Bronchial epithelial cell (primary cell): ENCODE data around the gene TNRC6C. TPM values are rescaled to one million over a fixed set of nuclear protein-coding genes. Genes with fewer than 3 reads are reported as not detected.

Experiments used
- DNase-seq: peaks from one replicate; pipeline ENCODE4 v3.0.0-alpha.2; 2010; ENCODE audit warnings: low read depth
- FAIRE-seq: peaks from 2 replicates; lab custom pipeline; 2011; peaks lifted over from hg19 to GRCh38; lab: Jason Lieb, UNC
- H3K27me3 ChIP-seq: 2 replicates; pipeline ENCODE4 v1.5.1; 2011; ENCODE audit warnings: low read length; ENCODE audit not compliant: control insufficient read depth, insufficient read depth
- H3K36me3 ChIP-seq: 2 replicates; pipeline ENCODE4 v1.5.1; 2011; ENCODE audit warnings: low read length; ENCODE audit not compliant: control insufficient read depth, insufficient read depth
- H3K4me3 ChIP-seq: 2 replicates; pipeline ENCODE4 v1.5.1; 2011; ENCODE audit warnings: mild to moderate bottlenecking, low read depth, low read length, control low read depth
- CTCF ChIP-seq: IDR thresholded peaks from 2 replicates; pipeline ENCODE4 v1.5.1; 2011; ENCODE audit warnings: mild to moderate bottlenecking, moderate library complexity, low read length, control low read depth, inconsistent platforms; ENCODE audit not compliant: insufficient read depth, severe bottlenecking
- total RNA-seq: library from RNA; depleted of rRNA; stranded (reverse); fragments of >200 nt; gene quantifications from 2 replicates; pipeline ENCODE4 v1.2.1, GENCODE V29; 2014

Gene TNRC6C
- total RNA-seq, 1 donor from 2014 or later, result 0.79 TPM

- TF ChIP-seq CTCF, result no peak
- no peaks in the 10 kb centered on the region for H3K36me3 ChIP-seq
- peaks cover 2% of the 10 kb centered on the region for H3K27me3 ChIP-seq
- DNase-seq (no peak), FAIRE-seq (no peak)
- no peak overlapping the region for H3K4me3 ChIP-seq
Observed at GRCh38 chr17:77946900-77947645, 11.4 kb upstream of the TNRC6C start.

DNA sequence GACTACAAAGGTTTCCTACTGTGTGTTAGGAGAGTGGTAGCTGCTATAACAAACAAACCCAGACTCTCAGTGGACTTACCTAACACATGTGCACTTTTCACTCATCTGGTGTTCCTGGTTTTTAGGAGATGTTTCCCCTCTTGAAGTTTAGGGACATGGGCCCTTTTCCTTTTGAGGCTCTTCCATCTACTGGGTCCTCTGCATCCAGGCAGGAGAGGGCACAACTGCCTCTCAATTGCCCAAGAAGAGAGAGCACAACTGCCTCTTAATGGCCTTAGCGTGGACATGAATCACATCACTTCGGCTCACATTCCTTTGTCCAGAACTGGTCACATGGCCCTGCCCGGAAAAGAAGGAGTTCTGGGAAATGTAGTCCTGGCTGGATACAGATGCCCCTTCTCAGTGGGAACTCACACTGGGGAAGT lies 9.8 kb upstream of the TNRC6C start:
- DNase-seq (peak; percentile 39), FAIRE-seq (no peak)
- H3K4me3 ChIP-seq, result no peak overlapping the region
- TF ChIP-seq CTCF, result no peak
- no peaks in the 10 kb centered on the region for H3K36me3 ChIP-seq
- H3K27me3 ChIP-seq, result peaks cover 4% of the 10 kb centered on the region

DNA sequence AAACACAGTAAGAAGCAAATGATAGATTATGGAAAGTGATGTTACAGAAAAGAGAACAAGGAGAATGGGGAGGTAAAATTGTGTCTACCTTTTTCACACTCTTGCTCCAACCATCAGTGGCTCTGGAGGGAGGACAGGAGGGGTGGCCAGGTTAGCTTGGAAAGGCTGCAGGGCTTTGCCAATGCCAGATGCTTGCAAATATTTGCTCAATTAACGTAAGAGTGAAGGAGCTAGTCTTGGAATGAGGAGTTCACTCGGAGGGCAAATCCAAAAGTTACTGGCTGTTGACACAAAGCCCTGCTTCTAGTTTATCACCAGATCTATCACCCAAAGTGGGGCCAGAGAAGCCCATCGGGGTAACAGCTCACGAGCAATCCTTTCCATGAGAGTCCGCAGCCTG lies 7.4 kb upstream of the TNRC6C start:
- Histone ChIP-seq H3K36me3 (no peaks in the 10 kb centered on the region), H3K27me3 (peaks cover 2% of the 10 kb centered on the region), H3K4me3 (no peak overlapping the region)
- no peak for FAIRE-seq
- TF ChIP-seq CTCF, result no peak
- no peak for DNase-seq

DNA sequence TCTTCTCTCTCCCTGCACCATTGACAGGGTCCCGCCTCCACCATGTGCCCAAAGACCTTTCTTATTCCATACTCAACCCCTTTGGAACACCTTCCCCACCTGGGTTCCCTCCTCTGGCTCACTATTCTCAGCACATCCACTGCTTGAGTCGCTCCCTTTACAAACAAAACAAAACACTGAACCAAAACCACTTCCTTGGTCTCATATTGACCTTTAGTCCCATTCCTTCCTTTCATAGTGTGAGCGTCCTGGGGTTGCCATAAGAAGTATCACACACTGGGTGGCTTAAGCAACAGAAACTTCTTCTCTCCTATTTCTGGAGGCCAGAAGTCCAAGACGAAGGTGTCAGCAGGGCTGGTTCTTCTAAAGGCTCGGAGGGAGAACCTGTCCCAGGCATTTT lies 6.1 kb upstream of the TNRC6C start:
- peaks cover 5% of the 10 kb centered on the region for H3K27me3 ChIP-seq
- FAIRE-seq, result no peak
- DNase-seq, result no peak
- no peaks in the 10 kb centered on the region for H3K36me3 ChIP-seq
- no peak overlapping the region for H3K4me3 ChIP-seq
- TF ChIP-seq CTCF, result no peak

DNA sequence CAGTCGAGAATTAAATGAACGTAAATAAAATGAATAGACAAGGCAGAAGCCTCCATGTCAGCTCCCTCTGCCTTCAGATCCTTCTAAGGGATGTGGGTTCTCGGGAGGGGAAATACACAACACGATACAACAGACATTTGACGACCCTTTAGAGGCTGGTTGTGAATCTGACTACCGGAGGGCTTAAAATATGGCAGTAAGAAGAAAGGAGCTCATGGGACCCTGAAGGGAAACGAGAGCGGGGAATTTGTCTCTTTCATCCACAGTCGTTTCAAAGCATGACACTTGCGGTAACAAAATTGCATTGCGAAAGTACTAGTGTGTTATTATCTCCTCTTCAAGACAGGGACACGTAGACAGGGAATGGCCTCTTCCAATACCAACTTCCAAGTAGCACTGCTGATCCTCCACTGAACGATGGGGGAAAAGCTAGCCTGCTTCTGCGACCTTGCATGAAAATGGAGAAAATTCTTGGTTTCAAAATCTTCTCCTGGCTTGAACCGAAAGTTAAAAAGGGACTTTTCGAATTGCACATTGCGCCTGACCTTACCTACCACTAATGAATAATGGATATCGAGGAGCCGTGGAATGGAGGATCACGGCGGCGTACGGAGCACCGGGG lies 1.2 kb upstream of the TNRC6C start:
- FAIRE-seq, result no peak

More for the DNA sequence above, 1.2 kb upstream of the TNRC6C start:
- Histone ChIP-seq H3K36me3 (no peaks in the 10 kb centered on the region), H3K27me3 (peaks cover 12% of the 10 kb centered on the region), H3K4me3 (peak overlapping the region; percentile 51)
- DNase-seq, result no peak
- TF ChIP-seq CTCF, result no peak
